CD4-positive, alpha-beta memory T cell (primary cell): ENCODE results near the gene NPR1. TPM values are rescaled to one million over a fixed set of nuclear protein-coding genes. Genes with fewer than 3 reads are reported as not detected.

Source experiments
- CTCF ChIA-PET: fragments of 350-600 bp; sonication (Branson Sonifier 250); formaldehyde crosslinking; loops from one replicate; lab custom pipeline; 2021; ENCODE audit warnings: inconsistent platforms; ENCODE audit not compliant: partially characterized antibody; lab: Charles Lee
- POLR2A ChIA-PET: fragments of 350-600 bp; sonication (Branson Sonifier 250); formaldehyde crosslinking; loops from one replicate; lab custom pipeline; 2021; ENCODE audit not compliant: partially characterized antibody; lab: Charles Lee
- DNase-seq, 5 donors: peaks; one replicate each; pipeline versions ENCODE4 v3.0.0 to v3.0.0-alpha.2; 2020 to 2022; ENCODE audit warnings: mixed read lengths in 1 of 5
- H3K27ac ChIP-seq: one replicate; pipeline ENCODE4 v1.7.0; 2013; ENCODE audit warnings: low read depth, low read length
- H3K27me3 ChIP-seq: 2 replicates; pipeline ENCODE4 v1.7.0; 2013; ENCODE audit warnings: mild to moderate bottlenecking, low read length, moderate library complexity; ENCODE audit not compliant: insufficient read depth
- H3K36me3 ChIP-seq: 2 replicates; pipeline ENCODE4 v1.7.0; 2013; ENCODE audit warnings: mild to moderate bottlenecking, low read length, moderate library complexity; ENCODE audit not compliant: insufficient read depth
- H3K4me1 ChIP-seq: 2 replicates; pipeline ENCODE4 v1.7.0; 2013; ENCODE audit warnings: mild to moderate bottlenecking, low read length, moderate library complexity; ENCODE audit not compliant: insufficient read depth
- H3K4me3 ChIP-seq, 2 donors: one replicate each; pipeline ENCODE4 v1.7.0; 2013; ENCODE audit warnings: low read length in 2 of 2, mild to moderate bottlenecking in 1 of 2
- H3K9me3 ChIP-seq, 2 donors: one replicate each; pipeline ENCODE4 v1.7.0; 2013; ENCODE audit warnings: low read length in 2 of 2, control low read depth in 1 of 2; ENCODE audit not compliant: control insufficient read depth in 1 of 2
- H3K27ac Mint-ChIP-seq, 7 donors: one replicate each; pipeline ENCODE4 v1.8.0; 2020 to 2021; ENCODE audit warnings: mixed read lengths in 7 of 7, mild to moderate bottlenecking in 6 of 7, inconsistent platforms in 3 of 7, moderate library complexity in 3 of 7
- H3K27me3 Mint-ChIP-seq, 2 donors: one replicate each; pipeline ENCODE4 v1.8.0; 2020 to 2021; ENCODE audit warnings: mixed read lengths in 2 of 2
- H3K36me3 Mint-ChIP-seq, 2 donors: one replicate each; pipeline ENCODE4 v1.8.0; 2020 to 2021; ENCODE audit warnings: mixed read lengths in 2 of 2, inconsistent platforms in 1 of 2, mild to moderate bottlenecking in 1 of 2
- H3K4me1 Mint-ChIP-seq, 4 donors: one replicate each; pipeline ENCODE4 v1.8.0; 2020 to 2021; ENCODE audit warnings: mixed read lengths in 4 of 4, mild to moderate bottlenecking in 1 of 4
- H3K4me3 Mint-ChIP-seq, 8 donors: one replicate each; pipeline ENCODE4 v1.8.0; 2020 to 2021; ENCODE audit warnings: mixed read lengths in 8 of 8, mild to moderate bottlenecking in 7 of 8, moderate library complexity in 6 of 8, inconsistent platforms in 3 of 8
- H3K9me3 Mint-ChIP-seq, 8 donors: one replicate each; pipeline ENCODE4 v1.8.0; 2020 to 2021; ENCODE audit warnings: mixed read lengths in 8 of 8, mild to moderate bottlenecking in 5 of 8, inconsistent platforms in 3 of 8, moderate library complexity in 1 of 8
- intact Hi-C: fragments of 100-400 bp; cut with micrococcal nuclease; formaldehyde crosslinking; loops from one replicate; pipeline ENCODE4 v1.15.1; 2023
- polyA plus RNA-seq, 2 donors: library from polyadenylated mRNA; unstranded; fragments of 300-500 nt; fragmentation: Illumina TruSeq; gene quantifications; one replicate each; pipeline ENCODE4 v1.2.3, GENCODE V29; 2021
- total RNA-seq, 2 experiments: library from RNA; stranded (reverse); gene quantifications; one replicate each; pipeline ENCODE4 v1.2.3, GENCODE V29; 2021

Gene NPR1
- total and polyA plus RNA-seq, 4 experiments from 2014 or later, result not detected

- Mint-ChIP-seq H3K27ac (peak within 1 kb of the TSS; percentile 89 to 97 (median 95)), H3K4me1 (peaks cover 9 to 25% (median 14%) of the 10 kb centered on the region in 4 donors), H3K36me3 (peaks cover 23 to 35% of the 10 kb centered on the region in 2 donors), H3K9me3 (no peaks in the 10 kb centered on the region), H3K27me3 (no peaks in the 10 kb centered on the region), H3K4me3 (peak within 1 kb of the TSS; percentile 94 to 97 (median 96))
- Histone ChIP-seq H3K36me3 (peaks cover 28% of the 10 kb centered on the region), H3K27me3 (no peaks in the 10 kb centered on the region), H3K4me3 (peak within 1 kb of the TSS; percentile 66 to 67), H3K27ac (peak within 1 kb of the TSS; percentile 89), H3K9me3 (no peaks in the 10 kb centered on the region), H3K4me1 (peaks cover 19% of the 10 kb centered on the region)
- DNase-seq, result peak; percentile 88 to 91 (median 89)
- ChIA-PET POLR2A (interaction anchor here (1.0 to 3.0 kb wide), 13 partner anchors 9 to 332 kb away, joined by 3 to 33 read pairs (median 7); partner anchors contain the start of genes CHTOP, ILF2, RPS27 and S100A4), CTCF (interaction anchor here (1.2 kb wide), 1 partner anchor 148 kb away, joined by 3 read pairs; no protein-coding TSS in a partner anchor)
- intact Hi-C loops, result loop anchor here (1.0 to 2.0 kb wide), 3 partner anchors 13 to 24 kb away; partner anchors contain the start of genes CHTOP and NPR1
These were observed 19.9 kb upstream of the NPR1 start, which contains the start of gene SNAPIN for GRCh38 chr1:153658400-153659174. SNAPIN (plus strand) TSS chr1:153658703; CDS start chr1:153658744, 41 bp downstream.

GRCh38 chr1:153659175-153659534 lies 19.3 kb upstream of the NPR1 start:
- Mint-ChIP-seq H3K4me3 (peak overlapping the region; percentile 94 to 97 (median 96)), H3K36me3 (peaks cover 26 to 40% of the 10 kb centered on the region in 2 donors), H3K27ac (peak overlapping the region; percentile 89 to 97 (median 95)), H3K9me3 (no peaks in the 10 kb centered on the region), H3K27me3 (no peaks in the 10 kb centered on the region), H3K4me1 (peaks cover 9 to 21% (median 14%) of the 10 kb centered on the region in 4 donors)
- peaks cover 33% of the 10 kb centered on the region for H3K36me3 ChIP-seq
- H3K27ac ChIP-seq, result peak overlapping the region; percentile 89
- H3K27me3 ChIP-seq, result no peaks in the 10 kb centered on the region
- DNase-seq, result no peak
- H3K9me3 ChIP-seq, result no peaks in the 10 kb centered on the region
- ChIA-PET POLR2A (interaction anchor here (1.0 to 3.0 kb wide), 13 partner anchors 8 to 331 kb away, joined by 3 to 33 read pairs (median 7); partner anchors contain the start of genes CHTOP, ILF2, RPS27 and S100A4), CTCF (interaction anchor here (0.7 to 1.2 kb wide), 2 partner anchors 25 to 148 kb away, joined by 3 read pairs; partner anchors contain the start of gene CHTOP)
- intact Hi-C loops, result loop anchor here (2.0 kb wide), 1 partner anchor 20 kb away; the partner anchor contains the start of gene NPR1
- peaks cover 19% of the 10 kb centered on the region for H3K4me1 ChIP-seq
- H3K4me3 ChIP-seq, result peak overlapping the region; percentile 66 to 67

- Histone ChIP-seq H3K4me3 (peak overlapping the region in 1 of 2 donors; percentile 67), H3K4me1 (peaks cover 19% of the 10 kb centered on the region), H3K27me3 (no peaks in the 10 kb centered on the region), H3K36me3 (peaks cover 38% of the 10 kb centered on the region), H3K9me3 (no peaks in the 10 kb centered on the region), H3K27ac (peak overlapping the region; percentile 89)
- POLR2A ChIA-PET, result interaction anchor here (0.6 to 3.0 kb wide), 12 partner anchors 9 to 599 kb away, joined by 3 to 33 read pairs (median 6); partner anchors contain the start of genes CHTOP, ILF2 and S100A6
- Mint-ChIP-seq H3K4me3 (peak overlapping the region; percentile 94 to 97 (median 96)), H3K27me3 (no peaks in the 10 kb centered on the region), H3K36me3 (peaks cover 31 to 44% of the 10 kb centered on the region in 2 donors), H3K9me3 (no peaks in the 10 kb centered on the region), H3K4me1 (peaks cover 9 to 21% (median 14%) of the 10 kb centered on the region in 4 donors), H3K27ac (peak overlapping the region in 6 of 7 donors; percentile 89 to 97 (median 96))
- CTCF ChIA-PET, result interaction anchor here (0.7 kb wide), 2 partner anchors 25 to 308 kb away, joined by 3 to 4 read pairs; partner anchors contain the start of gene CHTOP
- intact Hi-C loops, result loop anchor here (2.0 kb wide), 1 partner anchor 19 kb away; the partner anchor contains the start of gene NPR1
- no peak for DNase-seq
These were observed 18.8 kb upstream of the NPR1 start for GRCh38 chr1:153659656-153660055.

- Histone ChIP-seq H3K4me1 (peaks cover 19% of the 10 kb centered on the region), H3K36me3 (peaks cover 54% of the 10 kb centered on the region), H3K9me3 (no peaks in the 10 kb centered on the region), H3K27ac (no peak overlapping the region), H3K27me3 (no peaks in the 10 kb centered on the region), H3K4me3 (no peak overlapping the region)
- H3K4me1 Mint-ChIP-seq, result peaks cover 8 to 19% (median 14%) of the 10 kb centered on the region in 4 donors
- intact Hi-C loops, result no loop called here
- ChIA-PET CTCF (no interaction called here), POLR2A (interaction anchor here (1.7 kb wide), 1 partner anchor 66 kb away, joined by 4 read pairs; the partner anchor contains the start of gene INTS3)
- H3K27me3 Mint-ChIP-seq, result no peaks in the 10 kb centered on the region
- no peaks in the 10 kb centered on the region for H3K9me3 Mint-ChIP-seq
- no peak for DNase-seq
- H3K4me3 Mint-ChIP-seq, result peak overlapping the region in 3 of 8 donors; percentile 6 to 55 (median 14)
- H3K27ac Mint-ChIP-seq, result peak overlapping the region in 5 of 7 donors; percentile 31 to 65 (median 62)
- peaks cover 47 to 56% of the 10 kb centered on the region in 2 donors for H3K36me3 Mint-ChIP-seq
These were observed 17.3 kb upstream of the NPR1 start for GRCh38 chr1:153661111-153661708.

GRCh38 chr1:153662269-153662668 lies 16.2 kb upstream of the NPR1 start:
- Mint-ChIP-seq H3K4me3 (no peak overlapping the region), H3K4me1 (peaks cover 7 to 18% (median 13%) of the 10 kb centered on the region in 4 donors), H3K9me3 (no peaks in the 10 kb centered on the region), H3K27ac (peak overlapping the region in 3 of 7 donors; percentile 11 to 87 (median 22)), H3K36me3 (peaks cover 53 to 61% of the 10 kb centered on the region in 2 donors), H3K27me3 (no peaks in the 10 kb centered on the region)
- Histone ChIP-seq H3K4me1 (peaks cover 19% of the 10 kb centered on the region), H3K36me3 (peaks cover 65% of the 10 kb centered on the region), H3K4me3 (no peak overlapping the region), H3K27ac (no peak overlapping the region), H3K9me3 (no peaks in the 10 kb centered on the region), H3K27me3 (no peaks in the 10 kb centered on the region)
- no peak for DNase-seq
- intact Hi-C loops, result no loop called here
- CTCF ChIA-PET, result no interaction called here
- POLR2A ChIA-PET, result interaction anchor here (1.7 kb wide), 1 partner anchor 65 kb away, joined by 4 read pairs; the partner anchor contains the start of gene INTS3

- no peak for DNase-seq
- Histone ChIP-seq H3K4me1 (peaks cover 16% of the 10 kb centered on the region), H3K4me3 (no peak overlapping the region), H3K9me3 (no peaks in the 10 kb centered on the region), H3K36me3 (peaks cover 74% of the 10 kb centered on the region), H3K27me3 (no peaks in the 10 kb centered on the region), H3K27ac (no peak overlapping the region)
- Mint-ChIP-seq H3K36me3 (peaks cover 62 to 70% of the 10 kb centered on the region in 2 donors), H3K4me3 (no peak overlapping the region), H3K27me3 (no peaks in the 10 kb centered on the region), H3K9me3 (no peaks in the 10 kb centered on the region), H3K27ac (no peak overlapping the region), H3K4me1 (peaks cover 9 to 26% (median 16%) of the 10 kb centered on the region in 4 donors)
- CTCF ChIA-PET, result no interaction called here
- intact Hi-C loops, result no loop called here
- POLR2A ChIA-PET, result no interaction called here
These were observed 15.3 kb upstream of the NPR1 start for GRCh38 chr1:153663211-153663610.
